ENCODE data around the gene GNAS.
"Not testable (repeated sequence)": the region's sequence is repeated elsewhere in the genome, so short reads cannot be mapped to it uniquely, and the experiment has no call there.

Gene GNAS

DNA sequence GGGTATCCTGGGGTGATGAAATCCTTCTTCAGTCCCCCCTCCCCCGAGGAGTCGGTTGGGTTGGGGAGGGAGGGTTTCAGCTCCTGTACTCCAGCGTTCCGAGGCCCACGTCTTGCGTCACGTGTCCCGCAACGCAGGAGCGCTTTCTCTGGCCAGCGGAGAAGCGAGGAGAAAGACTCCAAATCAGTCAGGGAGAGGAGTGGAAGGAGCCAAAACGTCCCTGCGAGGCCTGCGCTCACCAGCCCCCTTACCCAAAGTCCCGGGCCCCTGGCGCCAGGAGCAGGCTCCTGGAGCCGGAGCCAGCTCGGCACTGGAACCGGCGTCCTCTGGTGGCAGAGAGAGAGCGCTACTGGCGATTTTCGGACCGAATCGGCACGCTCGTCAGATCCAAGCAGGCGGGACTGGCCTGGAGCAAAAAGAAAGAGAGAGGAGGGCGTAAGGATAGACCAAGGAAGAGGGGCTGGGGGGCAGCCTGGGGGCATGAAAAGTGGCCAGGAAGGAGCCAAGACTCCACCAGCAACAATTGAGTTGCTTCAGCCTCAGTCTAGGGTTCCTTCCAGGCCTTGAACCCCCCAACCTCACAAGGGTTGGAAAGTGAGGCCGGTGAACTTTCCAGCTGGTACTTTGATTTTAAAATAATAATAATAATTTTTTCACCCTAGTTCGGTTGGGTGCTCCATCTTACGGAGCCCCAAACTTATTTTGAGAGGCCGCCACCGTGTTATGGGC lies at the start of gene GNAS:
Gene GNAS, plus strand, starts transcription at position 174 of the 729 bp plus-strand sequence.
- peak; percentile 55 to 70 for DNase-seq

- no peak for DNase-seq
Measured at GRCh38 chr20:58803533-58803932, 49.0 kb upstream of the GNAS start.

- no peak for DNase-seq
Measured at GRCh38 chr20:58807801-58808200, 44.7 kb upstream of the GNAS start.

- no peak for DNase-seq
Measured at GRCh38 chr20:58808271-58809046, 44.1 kb upstream of the GNAS start.

- no peak for DNase-seq
Measured at GRCh38 chr20:58810116-58810878, 42.2 kb upstream of the GNAS start.

DNA sequence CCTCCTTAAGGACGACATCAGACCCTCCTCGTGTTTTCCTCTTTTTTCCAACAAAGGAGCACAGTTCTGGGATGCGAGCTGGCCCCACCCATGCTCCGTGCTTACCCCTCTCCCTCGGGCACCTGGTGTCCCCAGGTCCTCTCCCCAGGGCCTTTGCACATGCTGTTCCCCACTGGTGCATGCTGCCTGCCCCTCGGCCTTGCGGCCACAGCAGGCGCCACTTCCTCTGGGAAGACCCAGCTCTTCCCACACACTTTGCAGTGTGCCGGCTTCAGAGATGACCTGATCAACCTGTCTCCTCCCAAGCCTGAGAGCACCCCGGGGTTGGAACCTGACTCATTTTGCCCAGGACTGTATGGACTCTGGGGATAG lies 41.7 kb upstream of the GNAS start:
- no peak for DNase-seq

- DNase-seq: no peak
Measured at GRCh38 chr20:58811334-58811733, 41.2 kb upstream of the GNAS start.

- DNase-seq: no peak
Measured at GRCh38 chr20:58813369-58813768, 39.1 kb upstream of the GNAS start.

DNA sequence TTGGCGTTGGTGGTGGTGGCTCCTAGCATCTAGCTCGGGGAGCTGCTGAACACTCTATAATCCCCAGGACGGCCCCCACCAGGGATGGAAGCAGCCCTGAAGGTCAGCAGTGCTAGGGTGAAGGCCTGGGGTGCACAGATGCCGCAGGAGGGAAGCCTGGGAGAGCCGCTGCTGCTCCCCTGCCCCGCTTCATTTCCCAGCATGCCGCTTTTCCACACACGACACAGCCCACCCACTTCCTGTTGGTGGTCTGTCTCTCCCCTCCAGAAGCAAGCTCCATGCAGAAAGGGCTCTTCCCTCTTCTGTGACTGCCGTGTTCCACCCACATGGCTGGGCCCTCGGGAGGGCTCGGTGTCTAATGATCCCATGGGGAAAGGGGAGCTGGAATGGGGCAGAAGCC lies 37.1 kb upstream of the GNAS start:
- no peak for DNase-seq

GRCh38 chr20:58816051-58816450 lies 36.5 kb upstream of the GNAS start:
- DNase-seq: no peak

- no peak for DNase-seq
Measured at GRCh38 chr20:58816957-58817651, 35.4 kb upstream of the GNAS start.

GRCh38 chr20:58817748-58818147 lies 34.8 kb upstream of the GNAS start:
- DNase-seq: no peak

- DNase-seq: no peak
Measured at GRCh38 chr20:58818586-58819285, 33.8 kb upstream of the GNAS start.

GRCh38 chr20:58819921-58820320 lies 32.6 kb upstream of the GNAS start:
- no peak for DNase-seq

DNA sequence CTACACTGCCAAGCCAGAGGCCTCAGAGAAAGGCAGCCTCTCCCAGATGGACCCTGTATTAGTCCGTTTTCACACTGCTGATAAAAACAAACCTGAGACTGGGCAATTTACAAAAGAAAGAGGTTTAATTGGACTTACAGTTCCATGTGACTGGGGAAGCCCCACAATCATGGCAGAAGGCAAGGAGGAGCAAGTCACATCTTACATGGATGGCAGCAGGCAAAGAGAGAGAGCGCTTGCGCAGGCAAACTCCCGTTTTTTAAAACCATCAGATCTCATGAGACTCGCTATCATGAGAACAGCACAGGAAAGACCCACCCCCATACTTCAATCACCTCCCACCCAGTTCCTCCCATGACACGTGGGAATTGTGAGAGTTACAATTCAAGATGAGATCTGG lies 32.0 kb upstream of the GNAS start:
- not testable (repeated sequence) for DNase-seq

DNA sequence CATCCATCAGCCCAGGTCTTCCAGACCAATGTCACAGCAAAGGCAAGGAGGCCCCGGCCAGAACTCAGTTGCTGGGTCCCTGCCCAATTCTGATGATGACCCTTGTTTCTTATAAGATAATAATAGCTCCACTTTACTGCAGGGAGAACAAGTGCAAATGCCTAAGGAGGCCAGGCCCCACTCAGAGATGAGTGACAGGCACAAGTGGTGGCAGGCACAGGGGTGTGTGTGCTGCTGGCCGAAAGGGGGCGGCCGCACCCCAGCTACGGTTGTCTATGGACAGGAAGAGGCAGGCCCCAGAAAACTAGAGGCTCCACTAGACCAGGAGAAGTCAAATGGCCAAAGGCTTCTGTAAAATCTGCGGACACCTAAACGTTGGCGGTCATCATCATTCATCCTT lies 30.4 kb upstream of the GNAS start:
- no peak for DNase-seq

DNA sequence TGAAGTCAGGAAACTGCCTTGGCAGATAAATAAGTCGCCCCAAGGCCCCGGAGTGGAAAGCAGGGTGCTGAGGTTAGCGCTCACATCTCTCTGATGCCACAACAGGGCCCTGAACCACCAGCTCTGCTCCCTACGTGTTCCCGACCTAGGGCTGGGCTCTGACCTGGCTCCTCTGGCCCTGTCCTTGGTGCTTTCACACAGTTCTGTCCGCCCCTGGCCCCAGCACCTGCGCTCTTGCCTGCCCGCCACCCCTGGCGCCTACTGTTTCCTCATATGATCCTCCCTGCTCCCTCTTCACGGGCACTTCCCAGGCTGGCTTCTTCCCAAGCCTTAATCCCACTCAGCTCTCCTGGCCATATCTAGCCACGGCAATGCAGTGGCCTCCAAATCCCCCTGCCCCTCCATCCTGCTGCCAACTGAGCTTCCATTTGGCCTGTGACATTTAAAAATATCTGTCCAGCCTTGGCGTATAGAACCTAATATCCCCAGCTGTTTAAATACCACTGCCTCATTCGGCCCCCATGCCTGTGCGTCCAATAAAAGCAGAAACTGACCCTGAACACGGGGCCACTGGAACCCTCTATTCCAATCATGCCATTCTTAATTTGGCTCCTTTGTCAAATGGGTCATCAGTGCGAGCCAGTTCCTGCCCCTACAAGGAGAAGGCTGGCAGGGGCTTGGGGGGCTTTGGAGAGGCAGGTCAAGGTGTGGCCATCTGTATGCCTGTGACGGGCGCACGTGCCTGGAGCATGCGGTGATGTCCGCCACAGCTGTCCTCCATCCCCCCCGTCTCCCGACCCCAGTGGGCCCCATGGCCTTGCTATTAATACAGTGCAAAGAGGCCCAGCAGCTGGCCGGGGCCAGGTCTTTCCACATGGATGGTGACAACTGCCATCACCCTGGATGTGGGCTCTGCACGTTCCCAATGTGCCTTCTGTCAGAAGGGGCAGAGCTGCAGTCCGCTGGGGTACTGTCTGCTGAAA lies 29.5 kb upstream of the GNAS start:
- no peak for DNase-seq

DNA sequence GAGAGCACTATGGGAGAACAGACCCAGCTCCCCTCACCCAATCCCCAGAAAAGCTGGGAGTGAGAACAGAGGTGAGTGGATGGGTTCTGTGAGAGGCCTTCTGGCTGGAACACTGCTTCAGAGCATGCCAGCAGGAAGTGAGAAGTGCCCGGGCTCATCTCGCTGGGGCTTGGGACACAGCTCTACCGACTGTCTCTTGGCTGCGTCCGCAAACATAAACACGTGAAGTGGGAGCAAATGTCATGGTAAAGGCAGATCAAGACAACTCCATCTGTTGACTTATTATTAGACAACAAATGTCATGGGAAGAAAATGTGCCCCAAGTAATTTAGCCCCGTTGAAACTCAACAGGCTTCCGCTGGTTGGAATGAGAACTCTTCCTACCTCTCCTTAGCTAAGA lies 27.7 kb upstream of the GNAS start:
- DNase-seq: no peak

DNA sequence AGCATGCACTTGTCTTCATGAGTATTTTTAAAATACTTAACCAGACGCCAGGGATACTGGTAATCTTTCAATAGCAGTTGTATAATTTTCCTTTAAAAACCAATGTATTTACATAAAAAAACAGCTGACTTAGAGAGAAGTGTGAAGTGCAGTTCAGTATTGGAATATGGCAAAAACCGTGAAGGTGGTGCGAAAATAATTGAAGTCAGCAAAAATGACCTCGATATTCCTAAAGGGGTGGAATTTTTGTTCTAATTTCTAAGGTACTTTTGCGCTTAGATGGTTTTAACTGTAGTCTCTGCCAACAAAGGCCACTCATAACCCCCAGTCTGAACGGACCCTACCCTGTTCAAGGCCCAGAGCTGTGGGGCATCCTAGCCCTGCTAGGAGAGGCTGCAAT lies 27.1 kb upstream of the GNAS start:
- DNase-seq: no peak

GRCh38 chr20:58826271-58826670 lies 26.2 kb upstream of the GNAS start:
- DNase-seq: no peak

GRCh38 chr20:58828136-58828535 lies 24.4 kb upstream of the GNAS start:
- no peak for DNase-seq
